GM18909 (cell line): ENCODE data around the gene RPS19BP1.
A peak's percentile ranks its signal among the peaks of the same experiment; 100 is the strongest.

Source experiments
- ATAC-seq: cut with Tn5 transposase; IDR thresholded peaks from one replicate; pipeline ENCODE4 v1.9.1; 2021; ENCODE audit warnings: mild to moderate bottlenecking; ENCODE audit not compliant: unreplicated experiment, poor library complexity

RPS19BP1 gene

GRCh38 chr22:39493759-39494158 lies 38.8 kb downstream of the RPS19BP1 start:
- ATAC-seq: no peak

- ATAC-seq: no peak
These were observed 40.4 kb downstream of the RPS19BP1 start for GRCh38 chr22:39492186-39492585.

GRCh38 chr22:39491696-39492095 lies 40.9 kb downstream of the RPS19BP1 start:
- ATAC-seq: no peak

GRCh38 chr22:39490966-39491680 lies 41.4 kb downstream of the RPS19BP1 start:
- ATAC-seq: no peak

GRCh38 chr22:39490135-39490798 lies 42.3 kb downstream of the RPS19BP1 start:
- peak; percentile 83 for ATAC-seq

- ATAC-seq: no peak
These were observed 43.2 kb downstream of the RPS19BP1 start for GRCh38 chr22:39489094-39490068.

- ATAC-seq: no peak
These were observed 43.9 kb downstream of the RPS19BP1 start for GRCh38 chr22:39488563-39489083.

- ATAC-seq: no peak
These were observed 44.6 kb downstream of the RPS19BP1 start for GRCh38 chr22:39487826-39488520.

- ATAC-seq: no peak
These were observed 45.4 kb downstream of the RPS19BP1 start for GRCh38 chr22:39486951-39487825.

GRCh38 chr22:39482768-39483167 lies 49.8 kb downstream of the RPS19BP1 start:
- ATAC-seq: no peak

- ATAC-seq: no peak
These were observed 51.0 kb downstream of the RPS19BP1 start for GRCh38 chr22:39481595-39481994.

GRCh38 chr22:39481054-39481453 lies 51.5 kb downstream of the RPS19BP1 start:
- ATAC-seq: no peak

GRCh38 chr22:39480557-39480956 lies 52.0 kb downstream of the RPS19BP1 start:
- ATAC-seq: no peak

GRCh38 chr22:39479254-39479653 lies 53.3 kb downstream of the RPS19BP1 start:
- no peak for ATAC-seq
